Activated CD4-positive, alpha-beta T cell treated with anti-CD3 and anti-CD28 coated beads for 36 hours (primary cell): ENCODE data around the gene MGA. TPM values are rescaled to one million over a fixed set of nuclear protein-coding genes. Genes with fewer than 3 reads are reported as not detected.

Experiments
- ATAC-seq: fragments of 200-7000 bp; cut with Tn5 transposase; one replicate; pipeline ENCODE4 v1.10.0; 2021; ENCODE audit warnings: mild to moderate bottlenecking, moderate library complexity
- CTCF ChIA-PET: fragments of 350-600 bp; sonication (Branson Sonifier 250); formaldehyde crosslinking; loops from one replicate; lab custom pipeline; 2021; ENCODE audit warnings: antibody characterized with exemption; lab: Charles Lee
- POLR2A ChIA-PET: fragments of 350-600 bp; sonication (Branson Sonifier 250); formaldehyde crosslinking; loops from one replicate; lab custom pipeline; 2021; ENCODE audit warnings: antibody characterized with exemption, inconsistent platforms; lab: Charles Lee
- DNase-seq: peaks from one replicate; pipeline ENCODE4 v3.0.0-alpha.2; 2020
- H3K27ac Mint-ChIP-seq: one replicate; pipeline ENCODE4 v1.8.0; 2021; ENCODE audit warnings: mixed read lengths
- H3K27me3 Mint-ChIP-seq: one replicate; pipeline ENCODE4 v1.8.0; 2021; ENCODE audit warnings: mixed read lengths
- H3K36me3 Mint-ChIP-seq: one replicate; pipeline ENCODE4 v1.8.0; 2021; ENCODE audit warnings: low read depth, mixed read lengths
- H3K4me1 Mint-ChIP-seq: one replicate; pipeline ENCODE4 v1.8.0; 2021; ENCODE audit warnings: mixed read lengths
- H3K4me3 Mint-ChIP-seq: one replicate; pipeline ENCODE4 v1.8.0; 2021; ENCODE audit warnings: mild to moderate bottlenecking, moderate library complexity, mixed read lengths
- H3K9me3 Mint-ChIP-seq: one replicate; pipeline ENCODE4 v1.8.0; 2021; ENCODE audit warnings: low read depth, mixed read lengths
- intact Hi-C, 2 experiments: fragments of 100-400 bp; cut with DNase I in 1 of 2; cut with micrococcal nuclease in 1 of 2; formaldehyde crosslinking; loops; one replicate each; pipeline versions ENCODE4 v1.14.2 to v1.15.1; 2022 to 2024; cut with DNase I, micrococcal nuclease
- total RNA-seq, 2 experiments: library from RNA; stranded (reverse); gene quantifications; one replicate each; pipeline ENCODE4 v1.2.3, GENCODE V29; 2021

Gene MGA
- total RNA-seq, 2 experiments from 2014 or later, result 33.7 to 39.3 TPM

DNA sequence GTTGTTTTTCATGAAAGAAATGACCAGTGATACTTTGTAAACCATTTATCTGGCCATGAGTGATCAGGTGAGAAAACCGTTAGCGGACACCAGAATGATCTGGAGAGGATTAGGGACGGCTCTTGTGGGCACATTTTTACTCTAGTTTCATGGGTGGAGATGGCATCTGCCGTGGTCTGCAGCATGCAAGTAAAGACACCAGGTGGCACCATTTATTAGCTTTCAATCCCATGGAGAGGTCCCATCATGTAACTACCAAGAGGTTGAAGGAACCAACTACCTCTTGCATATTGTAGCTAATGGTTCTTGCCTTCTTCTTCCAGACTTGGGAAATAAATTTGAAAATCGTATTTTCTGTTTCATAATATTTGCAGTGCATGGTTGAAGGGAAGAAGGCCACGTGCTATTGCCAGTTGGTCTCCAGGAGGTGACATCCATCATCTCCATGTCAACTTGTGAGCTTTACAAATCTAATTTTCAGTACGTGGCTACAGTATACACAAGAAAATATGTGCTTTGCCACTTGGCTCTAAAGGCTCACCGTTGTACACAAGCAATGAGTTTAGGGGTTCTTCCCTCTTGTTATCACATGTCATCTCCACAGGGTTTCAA lies 112.6 kb downstream of the MGA start:
- ChIA-PET CTCF (interaction anchor here (0.6 to 8.3 kb wide), 32 partner anchors 10 to 313 kb away, joined by 3 to 233 read pairs (median 6); partner anchors contain the start of genes EHD4 and JMJD7), POLR2A (interaction anchor here (1.3 kb wide), 1 partner anchor 280 kb away, joined by 3 read pairs; the partner anchor contains the start of gene ITPKA)
- DNase-seq (peak; percentile 71), ATAC-seq (peak; percentile 14)
- Mint-ChIP-seq H3K27ac (peak overlapping the region; percentile 84), H3K27me3 (no peaks in the 10 kb centered on the region), H3K4me1 (peaks cover 43% of the 10 kb centered on the region), H3K36me3 (no peaks in the 10 kb centered on the region), H3K9me3 (no peaks in the 10 kb centered on the region), H3K4me3 (no peak overlapping the region)
- intact Hi-C loops, result loop anchor here (1.0 to 5.0 kb wide), 4 partner anchors 76 to 356 kb away; partner anchors contain the start of gene RTF1 (in 1 of the 2)

DNA sequence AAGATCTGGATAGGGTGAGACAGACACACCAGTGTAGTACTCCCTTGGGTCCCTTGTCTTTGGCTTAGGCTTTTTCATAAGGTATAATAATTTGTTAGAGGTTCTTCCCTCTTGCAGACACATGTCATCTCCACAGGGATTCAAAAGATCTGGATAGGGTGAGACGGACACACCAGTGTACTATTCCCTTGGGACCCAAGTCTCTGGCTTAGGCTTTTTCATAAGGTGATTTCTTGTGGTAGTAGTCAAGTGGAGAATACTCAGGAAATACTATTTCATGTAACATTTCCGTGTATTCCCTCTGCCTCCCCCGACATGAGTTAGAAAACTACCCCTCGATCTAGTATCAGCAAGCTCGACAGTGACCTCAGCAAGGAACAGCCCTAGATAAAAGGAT lies 113.1 kb downstream of the MGA start:
- Mint-ChIP-seq H3K36me3 (no peaks in the 10 kb centered on the region), H3K27ac (peak overlapping the region; percentile 84), H3K4me1 (peaks cover 48% of the 10 kb centered on the region), H3K4me3 (peak overlapping the region; percentile 90), H3K27me3 (no peaks in the 10 kb centered on the region), H3K9me3 (no peaks in the 10 kb centered on the region)
- intact Hi-C loops, result loop anchor here (5.0 kb wide), 3 partner anchors 76 to 356 kb away; partner anchors contain the start of gene RTF1 (in 1 of the 2)
- ChIA-PET POLR2A (interaction anchor here (0.6 to 1.4 kb wide), 6 partner anchors 131 to 1078 kb away, joined by 3 to 5 read pairs (median 3); partner anchors contain the start of genes ITPKA and RAD51), CTCF (interaction anchor here (0.6 to 8.3 kb wide), 44 partner anchors 10 to 1391 kb away, joined by 3 to 233 read pairs (median 4); partner anchors contain the start of genes EHD4, JMJD7 and RPAP1)
- no peak for ATAC-seq
- DNase-seq, result no peak

DNA sequence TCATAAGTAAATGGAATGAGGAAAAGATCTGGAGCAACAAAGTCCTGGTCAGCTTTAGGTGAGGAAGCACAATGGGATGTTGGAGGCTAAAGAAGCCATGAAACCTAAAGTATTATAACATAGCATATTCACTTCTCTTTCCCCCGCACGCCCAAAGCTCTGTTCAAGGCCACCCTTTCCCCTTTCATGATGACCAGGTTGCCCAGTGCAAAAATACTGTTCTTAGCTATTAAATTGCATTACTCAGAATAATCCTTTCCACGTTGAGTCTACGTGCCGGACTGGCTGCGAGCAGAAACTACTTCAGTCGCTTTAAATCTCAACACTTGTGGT lies 113.5 kb downstream of the MGA start:
- intact Hi-C loops, result loop anchor here (1.0 to 5.0 kb wide), 19 partner anchors 38 to 657 kb away; partner anchors contain the start of genes JMJD7 (in 2 of the 2), GANC (in 1 of the 2), INO80 (in 1 of the 2) and ITPKA (in 1 of the 2)
- Mint-ChIP-seq H3K27me3 (no peaks in the 10 kb centered on the region), H3K4me3 (peak overlapping the region; percentile 90), H3K36me3 (no peaks in the 10 kb centered on the region), H3K4me1 (peaks cover 52% of the 10 kb centered on the region), H3K27ac (peak overlapping the region; percentile 84), H3K9me3 (no peaks in the 10 kb centered on the region)
- ChIA-PET POLR2A (interaction anchor here (0.6 to 1.4 kb wide), 8 partner anchors 58 to 1079 kb away, joined by 3 to 7 read pairs (median 3); partner anchors contain the start of genes ITPKA, RAD51 and RPAP1), CTCF (interaction anchor here (0.6 to 8.3 kb wide), 44 partner anchors 9 to 1390 kb away, joined by 3 to 233 read pairs (median 4); partner anchors contain the start of genes JMJD7, RPAP1 and SPTBN5)
- ATAC-seq (no peak), DNase-seq (no peak)

DNA sequence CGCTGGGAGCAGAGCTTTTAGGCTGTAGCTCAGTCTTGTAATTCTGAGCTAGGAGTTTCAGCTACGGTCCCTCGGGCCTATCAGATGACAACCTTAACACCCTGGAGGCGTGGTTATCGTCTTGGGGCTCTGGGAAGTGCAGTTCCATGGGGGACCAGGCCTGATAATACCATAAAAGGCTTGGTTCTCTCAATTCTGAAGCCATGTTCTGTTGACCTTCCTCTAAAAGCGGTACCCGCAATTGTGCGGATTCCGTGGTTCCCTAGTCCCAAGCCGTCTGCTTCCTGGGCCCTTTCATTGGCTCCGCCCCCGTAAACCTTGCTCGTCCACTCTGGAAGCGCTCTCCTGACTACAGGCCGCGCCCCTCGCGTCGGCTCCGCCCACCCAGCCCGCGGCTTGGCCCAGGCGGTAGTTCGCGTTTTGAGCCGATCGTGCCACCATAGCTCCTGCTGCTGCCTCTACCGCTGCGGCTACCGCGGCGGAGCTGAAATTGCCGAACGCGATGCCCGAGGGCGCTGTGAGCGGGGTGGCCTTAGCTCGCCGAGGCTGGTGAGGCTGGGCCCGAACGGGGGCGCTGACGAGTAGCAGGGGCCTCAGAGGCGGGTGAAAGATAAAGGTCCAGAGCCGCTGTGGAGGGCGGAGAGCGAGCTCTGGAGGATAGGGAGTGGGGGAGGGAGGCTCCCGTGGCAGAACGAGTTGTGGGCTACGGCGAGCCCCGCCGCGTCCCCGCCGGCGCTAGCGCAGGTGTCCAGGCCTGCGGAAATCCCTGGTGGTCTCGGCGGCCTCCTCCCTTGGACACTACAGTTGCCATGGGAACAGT lies 114.1 kb downstream of the MGA start, which contains the start of gene MAPKBP1:
MAPKBP1 (plus strand) TSS at position 423 of the 820 bp plus-strand sequence. CDS start 792 bp downstream, outside the sequence.
- H3K4me1 Mint-ChIP-seq, result peaks cover 56% of the 10 kb centered on the region
- DNase-seq, result peak; percentile 99
- peak; percentile 88 for ATAC-seq
- H3K27ac Mint-ChIP-seq, result peak within 1 kb of the TSS; percentile 84
- no peaks in the 10 kb centered on the region for H3K9me3 Mint-ChIP-seq
- intact Hi-C loops, result loop anchor here (1.0 to 5.0 kb wide), 19 partner anchors 37 to 658 kb away; partner anchors contain the start of genes JMJD7 (in 2 of the 2), GANC (in 1 of the 2), INO80 (in 1 of the 2) and ITPKA (in 1 of the 2)
- no peaks in the 10 kb centered on the region for H3K36me3 Mint-ChIP-seq
- CTCF ChIA-PET, result interaction anchor here (0.6 to 8.3 kb wide), 46 partner anchors 9 to 1390 kb away, joined by 3 to 233 read pairs (median 4); partner anchors contain the start of genes JMJD7, RPAP1 and SPTBN5
- H3K4me3 Mint-ChIP-seq, result peak within 1 kb of the TSS; percentile 90
- POLR2A ChIA-PET, result interaction anchor here (0.6 to 1.4 kb wide), 12 partner anchors 53 to 1079 kb away, joined by 3 to 11 read pairs (median 3); partner anchors contain the start of genes EHD4, ITPKA, NUSAP1 and OIP5
- H3K27me3 Mint-ChIP-seq, result no peaks in the 10 kb centered on the region

DNA sequence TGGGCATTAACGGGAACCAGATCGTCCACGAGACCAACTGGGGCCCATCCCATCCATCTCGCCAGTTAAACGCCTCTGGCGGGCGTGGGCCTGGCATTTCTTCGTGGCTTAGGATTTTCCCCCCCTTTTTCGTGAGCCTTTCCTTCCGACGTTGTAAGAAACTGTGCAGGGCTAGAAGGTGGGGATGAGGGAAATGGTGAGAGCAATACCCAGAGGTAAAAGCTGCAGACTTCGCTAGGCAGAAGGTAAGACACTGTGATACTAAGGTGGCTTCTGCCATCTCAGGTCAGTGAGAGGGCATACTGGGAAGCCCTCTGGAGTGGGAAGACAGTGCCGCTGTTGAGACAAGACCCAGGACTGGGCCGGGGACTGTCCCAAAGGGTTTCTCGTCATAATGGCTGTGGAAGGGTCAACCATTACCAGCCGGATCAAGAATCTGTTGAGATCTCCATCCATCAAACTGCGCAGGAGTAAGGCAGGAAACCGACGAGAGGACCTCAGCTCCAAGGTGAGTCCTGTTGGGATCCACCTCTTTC lies 114.7 kb downstream of the MGA start:
- no peaks in the 10 kb centered on the region for H3K36me3 Mint-ChIP-seq
- peak overlapping the region; percentile 90 for H3K4me3 Mint-ChIP-seq
- peak overlapping the region; percentile 84 for H3K27ac Mint-ChIP-seq
- ChIA-PET POLR2A (interaction anchor here (0.6 to 1.4 kb wide), 6 partner anchors 57 to 1080 kb away, joined by 3 to 11 read pairs (median 4); partner anchors contain the start of genes EHD4, NUSAP1, OIP5 and RAD51), CTCF (interaction anchor here (0.5 to 8.3 kb wide), 22 partner anchors 8 to 992 kb away, joined by 3 to 233 read pairs (median 5); partner anchors contain the start of genes JMJD7 and RPAP1)
- no peaks in the 10 kb centered on the region for H3K27me3 Mint-ChIP-seq
- ATAC-seq (no peak), DNase-seq (no peak)
- intact Hi-C loops, result loop anchor here (1.0 to 5.0 kb wide), 19 partner anchors 36 to 659 kb away; partner anchors contain the start of genes JMJD7 (in 2 of the 2), GANC (in 1 of the 2), INO80 (in 1 of the 2) and ITPKA (in 1 of the 2)
- H3K9me3 Mint-ChIP-seq, result no peaks in the 10 kb centered on the region
- H3K4me1 Mint-ChIP-seq, result peaks cover 62% of the 10 kb centered on the region

DNA sequence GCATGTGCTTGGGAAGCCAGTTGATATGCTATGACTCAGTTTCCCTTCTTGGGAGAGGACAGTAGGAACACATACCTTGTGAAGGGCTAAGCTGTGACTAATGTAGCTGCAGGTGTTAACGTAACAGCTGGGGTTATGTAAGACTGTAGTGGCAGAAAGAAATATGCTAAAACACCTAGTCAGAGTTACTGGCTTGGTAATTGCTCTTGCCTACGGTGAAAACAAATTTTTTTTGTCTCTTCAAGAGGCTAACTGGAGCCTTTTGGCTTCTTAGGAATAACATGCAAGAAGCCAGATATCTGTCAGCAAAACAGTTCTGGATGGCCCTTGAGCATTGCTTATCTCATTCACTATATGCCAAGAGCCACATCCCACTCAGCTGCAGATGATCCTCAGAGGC lies 115.4 kb downstream of the MGA start:
- ATAC-seq (no peak), DNase-seq (no peak)
- Mint-ChIP-seq H3K36me3 (no peaks in the 10 kb centered on the region), H3K4me3 (peak overlapping the region; percentile 90), H3K9me3 (no peaks in the 10 kb centered on the region), H3K4me1 (peaks cover 69% of the 10 kb centered on the region), H3K27ac (peak overlapping the region; percentile 61), H3K27me3 (no peaks in the 10 kb centered on the region)
- intact Hi-C loops, result loop anchor here in 1 of 2 experiments (2.0 kb wide), 1 partner anchor 195 kb away; no protein-coding TSS in a partner anchor
- ChIA-PET CTCF (interaction anchor here (0.9 to 8.3 kb wide), 4 partner anchors 16 to 176 kb away, joined by 3 to 233 read pairs (median 9); no protein-coding TSS in a partner anchor), POLR2A (no interaction called here)

DNA sequence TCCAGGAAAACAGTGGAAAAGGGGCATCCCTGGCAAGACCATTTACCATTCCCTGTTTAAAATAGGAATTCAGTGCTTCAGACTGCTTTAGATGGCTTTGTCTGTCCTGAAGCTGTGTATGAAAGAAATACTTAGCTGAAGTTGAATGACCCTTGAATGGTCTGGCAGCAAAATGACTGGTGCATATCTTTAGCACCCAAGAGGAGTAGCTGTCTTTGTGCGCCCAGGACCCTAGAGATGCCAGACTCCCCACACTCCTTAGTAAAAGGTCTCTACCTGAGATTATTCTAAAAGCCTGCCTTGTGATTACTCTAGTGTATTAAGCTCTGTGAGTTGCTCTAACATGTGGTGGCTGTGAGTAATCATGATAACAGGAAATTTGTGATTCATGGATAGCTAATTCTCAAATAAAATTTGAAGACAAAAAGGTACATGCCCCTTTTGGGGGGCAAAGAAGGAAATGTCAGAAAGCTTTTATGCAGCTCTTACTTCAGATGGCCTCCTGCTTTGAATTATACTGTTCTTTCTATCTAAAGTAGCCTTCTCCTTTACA lies 117.3 kb downstream of the MGA start:
- ChIA-PET CTCF (interaction anchor here (0.6 to 8.3 kb wide), 13 partner anchors 9 to 314 kb away, joined by 3 to 233 read pairs (median 4); no protein-coding TSS in a partner anchor), POLR2A (interaction anchor here (1.0 kb wide), 1 partner anchor 70 kb away, joined by 3 read pairs; no protein-coding TSS in a partner anchor)
- intact Hi-C loops, result no loop called here
- Mint-ChIP-seq H3K27ac (no peak overlapping the region), H3K9me3 (no peaks in the 10 kb centered on the region), H3K4me3 (no peak overlapping the region), H3K27me3 (no peaks in the 10 kb centered on the region), H3K36me3 (peaks cover 2% of the 10 kb centered on the region), H3K4me1 (peaks cover 71% of the 10 kb centered on the region)
- ATAC-seq (no peak), DNase-seq (no peak)

DNA sequence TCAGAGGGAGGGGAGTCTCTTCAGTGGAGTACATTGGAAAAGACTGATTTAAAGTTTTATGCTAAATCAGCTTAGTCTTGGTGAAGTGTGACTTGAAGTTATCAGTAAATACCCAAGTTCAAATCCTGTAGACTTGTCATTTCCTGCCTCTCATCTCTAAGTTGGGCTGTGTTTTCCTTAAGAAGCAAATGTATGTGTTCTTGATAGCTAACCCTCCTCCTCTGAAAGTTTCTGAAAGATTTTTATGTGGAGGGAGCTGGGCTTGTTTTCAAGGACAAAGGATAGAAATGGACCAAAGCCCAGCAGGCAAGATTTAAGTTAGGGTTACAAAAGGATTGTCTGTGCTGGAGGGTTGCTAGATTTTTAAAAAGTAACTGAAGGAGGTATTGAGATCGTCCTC lies 118.3 kb downstream of the MGA start:
- ChIA-PET POLR2A (interaction anchor here (1.0 kb wide), 1 partner anchor 69 kb away, joined by 3 read pairs; no protein-coding TSS in a partner anchor), CTCF (interaction anchor here (0.9 to 8.3 kb wide), 6 partner anchors 10 to 125 kb away, joined by 3 to 233 read pairs (median 5); no protein-coding TSS in a partner anchor)
- Mint-ChIP-seq H3K4me3 (no peak overlapping the region), H3K9me3 (no peaks in the 10 kb centered on the region), H3K27me3 (no peaks in the 10 kb centered on the region), H3K36me3 (peaks cover 5% of the 10 kb centered on the region), H3K27ac (peak overlapping the region; percentile 14), H3K4me1 (peaks cover 62% of the 10 kb centered on the region)
- ATAC-seq, result no peak
- intact Hi-C loops, result no loop called here
- DNase-seq, result no peak

DNA sequence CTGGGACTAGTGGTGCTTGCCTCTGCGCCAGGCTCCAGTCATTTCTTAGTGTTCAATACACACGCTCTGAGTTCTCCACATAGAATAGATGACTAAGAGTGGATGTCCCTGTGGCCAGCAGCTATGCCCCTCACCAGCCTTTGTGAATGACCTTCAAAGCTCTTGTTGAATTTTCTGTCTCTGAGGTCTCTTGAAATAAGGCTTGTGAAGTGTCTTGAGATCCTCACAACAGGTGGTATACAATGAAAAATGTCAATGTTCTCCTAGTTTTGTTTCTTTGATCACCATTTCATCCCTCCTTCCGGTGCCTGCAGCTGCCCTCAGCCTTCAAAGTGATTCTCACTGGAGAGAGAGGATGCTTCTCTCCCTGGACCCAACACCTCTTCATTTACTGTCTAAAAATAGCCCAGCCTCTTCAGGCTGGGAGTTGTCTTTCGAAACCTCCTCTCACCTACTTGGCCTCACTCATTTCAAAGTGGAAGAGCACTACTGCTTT lies 119.5 kb downstream of the MGA start:
- H3K36me3 Mint-ChIP-seq, result peaks cover 5% of the 10 kb centered on the region
- H3K9me3 Mint-ChIP-seq, result no peaks in the 10 kb centered on the region
- H3K27ac Mint-ChIP-seq, result peak overlapping the region; percentile 43
- intact Hi-C loops, result no loop called here
- CTCF ChIA-PET, result interaction anchor here (0.7 to 1.5 kb wide), 2 partner anchors 9 to 280 kb away, joined by 4 to 5 read pairs; no protein-coding TSS in a partner anchor
- no peaks in the 10 kb centered on the region for H3K27me3 Mint-ChIP-seq
- no peak for DNase-seq
- no peak overlapping the region for H3K4me3 Mint-ChIP-seq
- POLR2A ChIA-PET, result no interaction called here
- H3K4me1 Mint-ChIP-seq, result peaks cover 58% of the 10 kb centered on the region
- peak; percentile 47 for ATAC-seq
